ENCODE results near the gene TNFRSF19.
"Not testable (repeated sequence)": the region's sequence is repeated elsewhere in the genome, so short reads cannot be mapped to it uniquely, and the experiment has no call there.

TNFRSF19 gene

DNA sequence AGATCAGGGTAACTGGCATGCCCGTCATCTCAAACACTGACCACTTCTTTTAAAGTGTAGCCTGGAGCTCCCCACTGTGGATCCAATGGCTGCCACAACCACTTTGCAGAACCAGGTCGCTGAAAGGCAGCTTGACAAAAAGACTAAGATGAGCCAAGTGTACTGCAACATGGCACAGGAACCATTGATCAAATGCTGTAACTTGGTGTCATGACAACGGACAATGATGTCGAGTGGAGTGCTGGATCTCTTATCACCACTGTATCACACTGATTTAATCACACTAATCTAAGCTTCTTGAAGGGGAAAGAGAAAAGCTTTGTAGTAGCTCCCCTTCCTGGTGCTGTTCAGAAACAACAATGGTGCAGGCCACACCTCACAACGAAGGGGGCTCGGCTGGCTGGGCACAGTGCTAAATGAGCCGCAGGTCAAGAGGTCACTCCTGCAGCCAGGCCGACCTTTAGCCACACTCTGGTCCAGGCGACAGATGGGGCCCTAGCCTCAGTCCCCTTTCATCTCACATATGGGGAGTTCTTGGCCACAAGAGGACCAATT is 2.2 kb upstream of the TNFRSF19 start:
- DNase-seq: no peak

DNA sequence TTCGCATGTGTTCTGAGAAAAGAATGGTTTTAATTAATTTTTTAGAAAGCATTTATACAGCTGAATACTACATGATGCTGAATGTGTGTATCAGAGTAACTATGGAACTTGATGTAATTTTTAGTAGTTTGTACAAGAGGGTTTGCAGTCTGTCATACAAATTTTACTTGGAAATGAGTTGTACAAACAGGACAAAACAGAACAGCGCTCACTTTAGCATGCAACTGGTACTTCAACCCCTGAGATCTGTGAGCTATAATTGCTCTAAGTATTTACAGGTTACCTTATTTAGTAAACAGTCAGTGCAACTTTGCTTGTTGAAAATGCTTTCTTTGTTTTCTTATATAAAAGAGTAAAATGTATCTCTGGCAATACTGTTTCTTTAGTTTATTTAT is 706 bp downstream of the TNFRSF19 start:
- no peak for ATAC-seq
- DNase-seq: no peak

More for the DNA sequence above, 2.2 kb upstream of the TNFRSF19 start:
- no peak for ATAC-seq

- ATAC-seq (no peak), DNase-seq (no peak)
Observed at GRCh38 chr13:23571431-23571830, 1.2 kb downstream of the TNFRSF19 start.

DNA sequence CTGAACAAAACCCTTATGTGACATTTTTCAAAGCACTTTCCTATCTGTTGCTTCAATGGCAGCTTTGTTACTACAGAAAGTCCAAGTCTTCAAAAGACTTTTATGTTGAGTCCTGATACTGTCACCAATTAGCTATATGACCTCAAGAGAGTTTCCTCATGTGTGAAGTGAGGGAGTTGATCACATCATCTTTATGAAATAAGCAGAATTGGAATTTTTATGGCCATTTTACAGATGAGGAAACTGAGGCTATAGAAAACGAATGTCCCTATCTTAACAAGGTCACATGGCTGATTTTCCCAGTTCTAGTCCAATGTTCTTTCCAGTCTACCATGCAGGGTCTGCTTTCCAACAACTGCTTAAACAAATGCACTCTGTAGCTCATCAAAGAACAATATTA is 2.6 kb downstream of the TNFRSF19 start:
- DNase-seq (no peak), ATAC-seq (no peak)

DNA sequence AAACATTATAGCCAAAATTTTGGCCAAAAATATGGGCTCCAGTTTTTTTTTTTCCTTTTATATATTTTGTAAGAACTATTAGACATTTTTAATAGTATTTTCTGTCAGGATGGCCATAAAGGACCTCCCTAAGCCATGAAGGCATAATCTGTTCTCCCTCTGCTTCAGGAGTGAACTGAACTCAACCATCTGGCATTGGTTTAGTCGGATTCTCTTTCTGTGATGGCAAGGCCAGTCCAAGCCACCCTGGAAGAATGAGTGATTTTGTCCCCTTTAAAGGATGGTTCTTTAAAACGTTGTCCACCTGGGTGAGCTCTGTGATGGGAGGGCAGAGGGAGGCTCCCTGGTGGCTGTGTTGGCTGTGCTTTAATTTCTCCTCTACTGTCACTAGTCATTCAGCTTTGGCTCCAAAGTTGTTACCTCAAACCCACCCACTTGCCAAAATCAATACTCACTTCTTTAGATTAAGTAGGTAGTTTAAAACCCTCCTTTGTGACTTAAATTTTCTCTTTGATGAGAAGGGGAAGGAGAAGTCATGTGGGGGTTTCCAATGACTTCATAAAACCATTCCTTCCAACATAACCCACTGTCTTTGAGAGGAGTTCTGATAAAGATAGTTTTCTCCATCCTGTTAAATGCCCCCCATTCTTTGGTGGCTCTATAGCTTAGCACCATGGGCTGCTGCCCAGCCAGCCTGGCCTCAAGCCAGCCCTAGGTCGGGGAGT is 4.4 kb downstream of the TNFRSF19 start:
- DNase-seq (no peak), ATAC-seq (no peak)

- DNase-seq: no peak
- ATAC-seq: no peak
Observed at GRCh38 chr13:23575632-23576031, 5.4 kb downstream of the TNFRSF19 start.

DNA sequence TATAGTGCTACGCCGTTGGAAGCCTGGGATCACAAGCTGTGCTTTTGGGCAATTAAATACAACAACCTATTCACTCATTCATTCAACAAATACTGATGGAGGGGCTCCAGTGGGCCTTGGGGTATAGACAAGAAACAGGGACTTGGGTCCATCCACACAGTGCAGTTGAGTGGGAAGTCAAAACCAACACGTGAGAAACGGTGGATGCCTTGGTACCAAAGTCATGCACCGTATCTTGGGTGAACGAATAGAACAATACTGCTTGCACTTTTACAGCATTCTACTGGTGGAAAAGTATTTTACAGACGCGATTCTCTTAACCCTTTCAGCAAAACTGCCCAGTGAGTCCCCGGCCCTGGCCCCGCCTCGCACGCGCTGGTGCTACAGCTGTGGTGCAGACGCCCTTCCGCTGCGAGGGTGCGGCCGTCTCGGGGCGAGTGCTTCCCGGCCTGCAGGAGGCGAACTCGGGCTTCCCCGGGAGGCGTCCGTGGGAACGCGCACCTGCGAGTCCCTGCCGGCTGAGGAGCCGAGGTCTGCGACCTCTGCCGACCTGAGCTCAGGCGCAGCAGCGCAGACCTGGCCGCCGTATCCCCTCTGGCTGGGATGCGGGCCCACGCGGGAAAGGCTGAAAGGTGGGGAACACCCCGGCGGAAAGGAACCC is 8.3 kb downstream of the TNFRSF19 start:
- peak; percentile 77 for DNase-seq
- peak; percentile 65 for ATAC-seq

DNA sequence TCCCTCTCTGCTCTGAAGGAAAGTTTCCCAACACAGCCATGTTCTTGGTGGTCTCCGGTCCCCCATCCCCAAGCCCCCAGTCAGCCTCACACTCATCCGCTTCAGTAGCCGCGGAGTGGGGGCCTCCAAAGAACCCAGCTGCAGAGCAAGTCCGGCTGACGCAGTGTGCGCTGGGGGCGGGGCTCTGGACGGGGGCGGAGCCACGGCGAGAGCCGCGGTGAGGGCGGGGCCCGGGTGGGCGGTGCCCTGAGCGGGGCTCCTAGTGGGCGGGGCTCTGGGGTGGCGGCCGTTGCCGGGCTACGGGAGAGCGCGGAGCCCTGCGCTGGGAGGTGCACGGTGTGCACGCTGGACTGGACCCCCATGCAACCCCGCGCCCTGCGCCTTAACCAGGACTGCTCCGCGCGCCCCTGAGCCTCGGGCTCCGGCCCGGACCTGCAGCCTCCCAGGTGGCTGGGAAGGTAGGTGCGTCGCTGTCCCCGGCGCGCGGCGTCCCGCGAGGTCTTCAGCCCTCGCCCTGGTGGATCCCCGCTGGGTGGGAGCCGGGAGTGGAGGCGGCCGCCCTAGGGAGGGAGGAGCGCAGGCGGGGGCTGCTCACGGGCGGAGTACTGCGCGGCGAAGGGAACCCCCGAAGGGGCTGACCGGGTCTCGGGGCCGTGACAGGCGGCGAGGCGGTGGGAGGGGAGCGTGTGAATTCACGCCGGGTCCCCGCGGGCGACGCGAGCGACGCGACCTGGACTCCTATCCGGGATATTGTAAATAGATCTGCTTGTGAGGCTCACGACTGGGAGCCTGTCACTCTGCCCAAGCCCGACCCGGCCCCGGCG is 9.1 kb downstream of the TNFRSF19 start:
- DNase-seq (peak; percentile 95), ATAC-seq (peak; percentile 94)

DNA sequence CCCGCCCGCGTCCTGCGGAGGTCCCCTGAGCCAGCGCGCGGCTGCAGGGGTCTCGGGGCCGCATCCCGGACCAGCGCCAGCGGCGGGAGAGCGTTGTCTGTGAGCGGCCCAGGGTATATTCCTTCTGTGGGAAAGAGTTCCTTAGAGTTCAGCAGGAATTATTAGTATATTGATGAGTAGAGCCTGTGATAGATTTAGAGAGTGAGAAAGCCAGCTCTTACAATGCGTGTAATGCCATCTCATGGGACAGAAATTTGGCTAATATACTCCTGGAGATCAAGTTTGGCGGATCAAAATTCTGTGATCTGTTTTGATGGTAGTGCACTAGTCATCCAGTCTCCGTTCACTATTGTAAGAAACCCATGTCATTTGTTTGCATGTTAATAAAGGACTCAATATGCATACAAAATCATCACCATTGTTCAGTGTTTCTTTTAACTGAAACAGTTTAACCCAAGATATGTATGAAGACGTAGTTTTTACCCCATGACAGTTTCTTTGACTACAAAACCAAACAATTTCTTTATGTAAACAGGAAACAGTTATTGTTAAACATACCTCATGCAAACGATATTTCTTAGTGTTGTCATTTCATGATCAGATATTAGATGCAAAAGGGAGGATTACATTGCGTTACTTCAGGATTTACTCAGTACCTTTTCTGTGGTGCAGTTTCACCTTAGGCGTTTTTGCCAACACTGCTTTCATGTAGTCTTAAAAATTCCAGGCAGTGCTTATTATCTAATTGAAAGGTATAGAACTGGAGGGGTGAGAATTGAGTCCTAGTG is 9.9 kb downstream of the TNFRSF19 start:
- DNase-seq (no peak), ATAC-seq (no peak)

DNA sequence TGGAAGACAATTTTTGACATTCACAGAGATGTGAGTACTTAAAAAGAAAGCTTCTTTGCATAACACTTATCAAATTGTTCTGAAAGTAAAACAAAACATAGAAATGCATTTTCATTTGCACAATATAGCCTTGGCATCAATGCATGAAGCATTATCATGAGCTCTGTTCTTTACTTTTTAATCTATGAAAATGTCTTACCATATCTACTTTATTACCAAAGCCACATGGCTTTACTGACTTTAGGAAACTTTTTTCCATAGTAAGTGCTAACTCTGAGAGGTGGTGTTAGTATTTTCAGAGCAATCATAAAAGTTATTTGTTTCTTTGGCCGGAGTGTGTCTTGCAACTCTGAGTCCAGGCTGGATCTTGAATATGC is 10.5 kb downstream of the TNFRSF19 start:
- DNase-seq (no peak), ATAC-seq (no peak)

DNA sequence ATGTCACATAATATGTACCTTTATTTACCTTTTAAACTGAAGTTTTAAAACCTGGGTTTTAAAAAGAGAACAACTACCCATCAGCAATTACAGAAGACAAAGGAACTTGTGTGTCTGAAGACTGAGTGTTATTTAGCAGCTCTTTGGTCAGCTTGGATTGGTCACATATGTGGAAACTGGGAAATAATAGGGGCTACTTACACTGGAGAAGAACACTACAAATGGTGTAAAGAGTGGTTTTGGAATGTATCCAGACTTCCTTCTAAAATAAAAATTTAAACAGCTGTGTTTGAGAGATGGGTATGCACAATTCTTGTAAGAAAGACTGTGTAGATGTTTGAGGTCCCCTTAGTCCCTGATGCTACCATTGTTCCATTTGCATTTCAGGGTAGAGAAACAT is 13.3 kb downstream of the TNFRSF19 start:
- ATAC-seq: no peak

GRCh38 chr13:23584275-23584674 is 14.1 kb downstream of the TNFRSF19 start:
- no peak for DNase-seq
- no peak for ATAC-seq

More for the DNA sequence above, 13.3 kb downstream of the TNFRSF19 start:
- no peak for DNase-seq

DNA sequence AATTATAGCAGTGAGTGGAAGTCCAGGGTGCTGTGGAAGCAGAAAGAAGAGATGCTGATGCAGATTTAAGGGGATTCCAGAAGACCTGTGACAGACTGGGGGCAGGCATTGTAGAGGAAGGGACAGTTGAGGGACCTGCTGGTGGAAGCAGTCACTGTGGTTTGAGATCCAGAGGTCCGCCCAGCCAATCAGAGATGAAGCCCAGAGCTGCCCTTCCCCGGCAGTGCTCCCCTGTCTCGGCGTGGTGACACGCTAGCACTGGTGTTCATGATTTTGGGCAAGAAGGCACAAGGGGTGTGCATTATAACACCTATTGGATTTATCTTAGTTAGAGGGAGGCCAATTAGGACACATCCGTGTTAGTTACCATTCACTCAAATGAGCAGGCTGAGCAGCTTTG is 16.1 kb downstream of the TNFRSF19 start:
- ATAC-seq: no peak

DNA sequence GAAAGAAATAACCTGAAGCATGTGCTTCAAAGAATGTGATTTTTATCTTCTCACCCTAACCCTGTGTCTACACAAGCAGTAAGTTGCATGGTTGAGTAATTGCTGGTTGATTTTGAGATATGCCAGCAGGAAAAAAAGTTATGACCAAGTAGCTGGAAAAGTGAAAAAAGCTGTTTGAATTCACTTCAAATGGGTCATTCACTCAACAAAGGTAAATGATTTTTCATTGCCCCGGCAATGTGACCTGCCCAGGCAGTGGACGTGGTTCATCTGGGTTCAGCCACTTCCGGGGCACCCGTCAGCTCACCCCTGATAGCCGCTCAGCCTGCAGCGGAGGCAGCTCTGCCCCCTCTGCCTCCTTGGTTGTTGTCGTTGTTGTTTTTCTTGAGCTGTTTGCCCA is 18.5 kb downstream of the TNFRSF19 start:
- no peak for ATAC-seq
- no peak for DNase-seq

More for the DNA sequence above, 16.1 kb downstream of the TNFRSF19 start:
- DNase-seq: no peak

DNA sequence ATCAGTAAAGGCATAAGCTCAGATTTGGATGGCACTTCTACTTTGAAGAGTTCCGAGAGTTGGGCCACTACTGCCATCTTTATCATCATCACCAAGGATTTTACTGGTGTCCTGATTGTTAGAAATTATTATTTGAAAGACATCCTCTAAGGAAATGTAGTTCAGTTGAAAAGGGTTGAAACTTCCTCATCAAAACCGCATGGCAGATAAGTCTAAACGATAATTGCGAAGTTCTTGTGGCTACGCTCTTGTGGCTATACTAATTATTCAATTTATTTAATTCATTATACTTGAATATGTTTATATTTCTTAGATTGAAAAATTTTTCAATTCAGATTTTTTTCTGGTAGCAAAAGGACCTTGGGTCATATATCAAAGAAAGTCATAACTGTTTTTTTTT is 22.4 kb downstream of the TNFRSF19 start:
- DNase-seq (no peak), ATAC-seq (no peak)

- no peak for DNase-seq
- no peak for ATAC-seq
Observed at GRCh38 chr13:23593148-23593547, 22.9 kb downstream of the TNFRSF19 start.

GRCh38 chr13:23594290-23594689 is 24.1 kb downstream of the TNFRSF19 start:
- ATAC-seq, DNase-seq: not testable (repeated sequence)

GRCh38 chr13:23598369-23598768 is 28.2 kb downstream of the TNFRSF19 start:
- ATAC-seq (no peak), DNase-seq (no peak)

GRCh38 chr13:23599083-23599925 is 29.1 kb downstream of the TNFRSF19 start:
- ATAC-seq (no peak), DNase-seq (no peak)

DNA sequence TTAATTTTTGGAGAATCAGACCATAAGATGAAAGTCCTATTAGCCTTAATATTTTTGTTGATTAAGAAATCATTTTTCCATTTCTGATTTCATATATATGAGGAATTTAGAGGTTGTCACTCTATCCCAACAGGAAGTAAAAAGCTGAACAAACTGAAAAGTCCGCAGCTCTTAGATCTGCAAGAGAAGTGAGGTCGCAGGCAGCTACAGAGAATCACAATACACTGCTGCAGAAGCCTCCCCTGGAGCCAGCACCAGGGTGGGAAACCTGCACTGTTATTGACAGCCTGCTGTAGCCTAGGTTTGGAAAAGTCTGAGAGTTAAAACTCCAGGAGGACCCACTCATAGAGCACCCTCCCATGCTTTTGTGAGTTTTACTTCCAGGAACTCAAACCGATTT is 29.9 kb downstream of the TNFRSF19 start:
- ATAC-seq (no peak), DNase-seq (no peak)

GRCh38 chr13:23600534-23600933 is 30.3 kb downstream of the TNFRSF19 start:
- ATAC-seq: no peak
- no peak for DNase-seq
